ENCODE results near the gene STAT2.

DNA sequence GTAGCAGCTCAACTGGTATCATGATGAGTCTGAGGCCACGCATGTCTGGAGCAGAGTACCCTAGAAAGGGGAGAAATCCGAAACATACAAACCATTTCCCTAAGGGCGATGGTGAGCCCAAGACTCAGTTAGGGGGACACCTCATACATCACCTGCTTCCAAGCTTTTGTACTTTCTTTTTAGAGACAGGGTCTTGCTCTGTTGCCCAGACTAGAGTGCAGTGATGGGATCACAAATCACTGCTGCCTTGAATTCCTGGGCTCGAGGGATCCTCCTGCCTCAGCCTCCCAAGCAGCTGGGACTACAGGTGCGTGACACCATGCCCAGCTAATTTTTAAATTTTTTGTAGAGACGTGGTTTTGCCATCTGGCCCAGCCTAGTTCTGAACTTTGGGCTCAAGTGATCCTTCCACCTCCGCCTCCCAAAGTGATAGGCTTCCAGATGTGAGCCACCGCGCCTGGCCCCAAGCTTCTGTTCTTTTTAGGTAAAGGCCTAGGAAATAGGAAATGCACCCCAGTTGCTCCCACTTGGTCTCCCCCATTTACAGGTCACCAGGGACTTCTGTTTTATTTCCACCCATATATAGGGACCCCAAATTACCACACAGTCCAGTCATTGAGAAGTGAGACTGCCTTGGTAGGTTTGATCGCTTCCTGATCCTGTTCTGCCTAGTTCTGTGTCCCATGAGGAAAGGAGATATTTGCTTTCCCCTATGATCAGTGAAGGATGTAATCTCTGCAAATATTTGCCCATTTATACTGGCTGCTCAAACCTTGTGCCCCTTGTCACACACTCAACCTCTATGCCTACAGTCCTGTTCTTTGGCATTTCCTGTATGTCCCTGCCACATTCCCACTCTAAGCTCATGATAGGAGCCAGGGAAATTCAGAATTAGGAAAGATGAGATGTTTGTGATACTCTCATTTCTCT lies 2.5 kb upstream of the STAT2 start, which contains the start of gene APOF:
- TF ChIP-seq POLR2AphosphoS5 (IDR thresholded peaks at IDR 0.05; ENCODE audit: low read depth, low read length) (no peak), POLR2A (IDR thresholded peaks at IDR 0.05; ENCODE audit: low read depth, low read length) (no peak)

All from GM12892 (cell line).